Large intestine (tissue), 12 donors: ENCODE results near the gene CAMK2G. TPM values are rescaled to one million over a fixed set of nuclear protein-coding genes. Genes with fewer than 3 reads are reported as not detected.
"Not testable (repeated sequence)": the region's sequence is repeated elsewhere in the genome, so short reads cannot be mapped to it uniquely, and the experiment has no call there.

ENCODE experiments used
- DNase-seq, 2 donors: peaks; one replicate each; pipeline versions ENCODE4 v3.0.0 to v3.0.0-alpha.2; 2013
- H3K27ac ChIP-seq: one replicate; pipeline ENCODE4 v1.5.1; 2013; ENCODE audit warnings: low read length
- H3K27me3 ChIP-seq: 2 replicates; pipeline ENCODE4 v1.6.1; 2013; ENCODE audit warnings: low read length; ENCODE audit not compliant: control insufficient read depth, insufficient read depth
- H3K36me3 ChIP-seq: 2 replicates; pipeline ENCODE4 v1.6.1; 2013; ENCODE audit warnings: low read length; ENCODE audit not compliant: control insufficient read depth, insufficient read depth
- H3K4me1 ChIP-seq: one replicate; pipeline ENCODE4 v1.6.1; 2013; ENCODE audit warnings: low read length; ENCODE audit not compliant: control insufficient read depth, insufficient read depth
- H3K4me3 ChIP-seq: one replicate; pipeline ENCODE4 v1.5.1; 2013; ENCODE audit warnings: low read length
- H3K9me3 ChIP-seq: one replicate; pipeline ENCODE4 v1.6.1; 2013; ENCODE audit warnings: mild to moderate bottlenecking, low read depth, low read length, moderate library complexity; ENCODE audit not compliant: control insufficient read depth
- WGBS: methylation state at CpG from one replicate; pipeline ENCODE4 v1.1.5; 2013; ENCODE audit warnings: low lambda C conversion rate; ENCODE audit not compliant: insufficient coverage; 5-methylcytosine and 5-hydroxymethylcytosine counted together
- long read RNA-seq, 11 donors: transcript quantifications; one replicate each; lab custom pipeline, GENCODE V29; 2026
- polyA plus RNA-seq: library from polyadenylated mRNA; unstranded; fragments of 120-200 nt; gene quantifications from one replicate; pipeline ENCODE4 v1.2.1, GENCODE V29; 2013

CAMK2G gene
- polyA plus RNA-seq, result 44.6 TPM
- long read RNA-seq, donor 1, partial matches to known transcripts, result 0 of 1 reads
- long read RNA-seq, donor 1, other reads (novel, unspliced or antisense), result 0 of 1 reads
- long read RNA-seq, donor 2, partial matches to known transcripts, result 0 of 4 reads
- long read RNA-seq, donor 2, other reads (novel, unspliced or antisense), result 0 of 4 reads
- long read RNA-seq, donor 3, result 0 reads
- long read RNA-seq, donor 4, partial matches to known transcripts, result 0 of 1 reads
- long read RNA-seq, donor 4, other reads (novel, unspliced or antisense), result 0 of 1 reads
- long read RNA-seq, donor 5, result 0 reads
- long read RNA-seq, donor 6, partial matches to known transcripts, result 0 of 2 reads
- long read RNA-seq, donor 6, other reads (novel, unspliced or antisense), result 0 of 2 reads
- long read RNA-seq, donor 7, result 0 reads
- long read RNA-seq, donor 8, partial matches to known transcripts, result 0 of 6 reads
- long read RNA-seq, donor 8, other reads (novel, unspliced or antisense), result 0 of 6 reads
- long read RNA-seq, donor 9, partial matches to known transcripts, result 0 of 2 reads
- long read RNA-seq, donor 9, other reads (novel, unspliced or antisense), result 0 of 2 reads
- long read RNA-seq, donor 10, partial matches to known transcripts, result 0 of 6 reads
- long read RNA-seq, donor 10, other reads (novel, unspliced or antisense), result 0 of 6 reads
- long read RNA-seq, donor 11, partial matches to known transcripts, result 0 of 1 reads
- long read RNA-seq, donor 11, other reads (novel, unspliced or antisense), result 0 of 1 reads

GRCh38 chr10:73874267-73875138, at the start of gene CAMK2G:
Gene CAMK2G (minus strand): TSS chr10:73874555. CDS start chr10:73874461, 94 bp downstream.
- DNase-seq, result peak; percentile 82 to 86
- H3K4me1 ChIP-seq, result peaks cover 36% of the 10 kb centered on the region
- H3K9me3 ChIP-seq, result no peaks in the 10 kb centered on the region
- H3K27me3 ChIP-seq, result no peaks in the 10 kb centered on the region
- peak within 1 kb of the TSS; percentile 61 for H3K4me3 ChIP-seq
- no CpG with 5 or more reads among the region's 95 CpGs for WGBS
- peaks cover 21% of the 10 kb centered on the region for H3K36me3 ChIP-seq
- no peak within 1 kb of the TSS for H3K27ac ChIP-seq

DNA sequence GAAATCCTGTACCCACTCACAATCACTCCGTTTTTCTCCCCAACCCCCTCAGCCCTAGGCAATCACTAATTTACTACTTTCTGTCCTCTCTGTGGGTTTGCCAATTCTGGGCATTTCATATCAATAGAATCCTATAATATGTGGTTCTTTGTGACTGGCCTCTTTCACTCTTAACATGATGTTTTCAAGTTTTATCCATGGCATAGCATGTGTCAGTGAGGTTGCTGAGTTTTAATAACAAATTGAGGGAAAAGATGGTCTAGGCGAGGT, 48.4 kb upstream of the CAMK2G start:
- H3K27ac ChIP-seq, result no peak overlapping the region
- H3K9me3 ChIP-seq, result no peaks in the 10 kb centered on the region
- H3K4me3 ChIP-seq, result no peak overlapping the region
- no peak for DNase-seq
- no peaks in the 10 kb centered on the region for H3K36me3 ChIP-seq
- H3K27me3 ChIP-seq, result no peaks in the 10 kb centered on the region
- no peaks in the 10 kb centered on the region for H3K4me1 ChIP-seq
- WGBS, result no CpG with 5 or more reads among the region's 2 CpGs

- WGBS, result 100% methylated on average over 1 of the region's 6 CpGs
- Histone ChIP-seq H3K27ac (no peak overlapping the region), H3K36me3 (no peaks in the 10 kb centered on the region), H3K4me1 (peaks cover 4% of the 10 kb centered on the region), H3K9me3 (no peaks in the 10 kb centered on the region), H3K4me3 (no peak overlapping the region), H3K27me3 (no peaks in the 10 kb centered on the region)
- no peak for DNase-seq
These were observed 47.9 kb upstream of the CAMK2G start for GRCh38 chr10:73922007-73922863.

GRCh38 chr10:73920089-73920488, 45.7 kb upstream of the CAMK2G start:
- no peak overlapping the region for H3K4me3 ChIP-seq
- WGBS, result 40% methylated on average over 1 of the region's 4 CpGs
- no peaks in the 10 kb centered on the region for H3K27me3 ChIP-seq
- H3K9me3 ChIP-seq, result no peaks in the 10 kb centered on the region
- peaks cover 12% of the 10 kb centered on the region for H3K36me3 ChIP-seq
- H3K27ac ChIP-seq, result no peak overlapping the region
- no peak for DNase-seq
- peaks cover 9% of the 10 kb centered on the region for H3K4me1 ChIP-seq

GRCh38 chr10:73919481-73919880, 45.1 kb upstream of the CAMK2G start:
- H3K27ac ChIP-seq, H3K9me3 ChIP-seq, H3K27me3 ChIP-seq, H3K4me3 ChIP-seq, DNase-seq: not testable (repeated sequence)
- peaks cover 18% of the 10 kb centered on the region for H3K36me3 ChIP-seq
- WGBS, result 93% methylated on average over 3 of the region's 8 CpGs
- peaks cover 12% of the 10 kb centered on the region for H3K4me1 ChIP-seq

GRCh38 chr10:73917566-73918305, 43.4 kb upstream of the CAMK2G start:
- no peak for DNase-seq
- Histone ChIP-seq H3K27me3 (no peaks in the 10 kb centered on the region), H3K9me3 (no peaks in the 10 kb centered on the region), H3K4me3 (no peak overlapping the region), H3K36me3 (peaks cover 25% of the 10 kb centered on the region), H3K4me1 (peaks cover 22% of the 10 kb centered on the region), H3K27ac (peak overlapping the region; percentile 10)
- WGBS, result no CpG with 5 or more reads among the region's 3 CpGs

DNA sequence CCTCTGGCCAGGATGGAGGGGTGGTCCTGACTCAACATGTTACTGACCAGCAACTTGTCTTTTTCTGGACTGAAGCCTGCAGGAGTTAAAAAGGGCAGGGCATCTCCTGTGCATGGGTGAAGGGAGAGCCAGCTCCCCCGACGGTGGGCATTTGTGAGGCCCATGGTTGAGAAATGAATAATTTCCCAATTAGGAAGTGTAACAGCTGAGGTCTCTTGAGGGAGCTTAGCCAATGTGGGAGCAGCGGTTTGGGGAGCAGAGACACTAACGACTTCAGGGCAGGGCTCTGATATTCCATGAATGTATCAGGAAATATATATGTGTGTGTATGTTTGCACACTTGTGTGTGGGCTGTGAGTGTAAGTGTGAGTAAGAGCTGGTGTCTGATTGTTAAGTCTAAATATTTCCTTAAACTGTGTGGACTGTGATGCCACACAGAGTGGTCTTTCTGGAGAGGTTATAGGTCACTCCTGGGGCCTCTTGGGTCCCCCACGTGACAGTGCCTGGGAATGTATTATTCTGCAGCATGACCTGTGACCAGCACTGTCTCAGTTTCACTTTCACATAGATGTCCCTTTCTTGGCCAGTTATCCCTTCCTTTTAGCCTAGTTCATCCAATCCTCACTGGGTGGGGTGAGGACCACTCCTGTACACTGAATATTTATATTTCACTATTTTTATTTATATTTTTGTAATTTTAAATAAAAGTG, 42.6 kb upstream of the CAMK2G start:
- H3K4me1 ChIP-seq, result peaks cover 27% of the 10 kb centered on the region
- H3K27ac ChIP-seq, result peak overlapping the region; percentile 20
- H3K27me3 ChIP-seq, result peaks cover 2% of the 10 kb centered on the region
- H3K36me3 ChIP-seq, result peaks cover 25% of the 10 kb centered on the region
- no peaks in the 10 kb centered on the region for H3K9me3 ChIP-seq
- DNase-seq, result peak; percentile 60 to 85
- no CpG with 5 or more reads among the region's 5 CpGs for WGBS
- no peak overlapping the region for H3K4me3 ChIP-seq

GRCh38 chr10:73915206-73915851, 41.0 kb upstream of the CAMK2G start:
- peaks cover 7% of the 10 kb centered on the region for H3K27me3 ChIP-seq
- WGBS, result 83% methylated on average over 2 of the region's 8 CpGs
- H3K27ac ChIP-seq, result no peak overlapping the region
- H3K4me1 ChIP-seq, result peaks cover 32% of the 10 kb centered on the region
- H3K36me3 ChIP-seq, result peaks cover 25% of the 10 kb centered on the region
- no peaks in the 10 kb centered on the region for H3K9me3 ChIP-seq
- DNase-seq, result no peak
- H3K4me3 ChIP-seq, result no peak overlapping the region
